Endothelial cell of umbilical vein (primary cell): ENCODE results near the gene ATP2B2. TPM values are rescaled to one million over a fixed set of nuclear protein-coding genes. Genes with fewer than 3 reads are reported as not detected.

Experiments used
- BruUV-seq: library from RNA; stranded (reverse); fragments of 400-500 nt; replicated peaks from 2 replicates; lab custom pipeline; 2021; lab: Mats Ljungman, UMichigan
- CTCF ChIA-PET: fragments of 300-600, 350-600 bp; sonication (Branson Sonifier 250); formaldehyde crosslinking; loops from one replicate; lab custom pipeline; 2021; ENCODE audit warnings: antibody characterized with exemption, inconsistent platforms; lab: Charles Lee
- POLR2A ChIA-PET: fragments of 300-600, 350-600 bp; sonication (Branson Sonifier 250); formaldehyde crosslinking; loops from one replicate; lab custom pipeline; 2021; ENCODE audit warnings: antibody characterized with exemption, inconsistent platforms; lab: Charles Lee
- DNase-seq: peaks from one replicate; pipeline ENCODE4 v3.0.0-alpha.2; 2011; ENCODE audit warnings: low read depth, low spot score
- FAIRE-seq: peaks from 2 replicates; lab custom pipeline; 2011; peaks lifted over from hg19 to GRCh38; lab: Jason Lieb, UNC
- H2AFZ ChIP-seq: 2 replicates; pipeline ENCODE4 v1.6.0; 2012; ENCODE audit warnings: low read depth, low read length, control low read depth, inconsistent platforms
- H3K27ac ChIP-seq: 2 replicates; pipeline ENCODE4 v1.5.1; 2011; ENCODE audit warnings: low read depth, mild to moderate bottlenecking, control low read depth, low read length, moderate library complexity; ENCODE audit not compliant: insufficient read depth
- H3K27me3 ChIP-seq, 2 experiments: 2 replicates each; pipeline versions ENCODE4 v1.6.0 to v1.6.1; 2011; ENCODE audit warnings: low read length in 2 of 2, mixed read lengths in 1 of 2; ENCODE audit not compliant: control insufficient read depth in 2 of 2, insufficient read depth in 2 of 2
- H3K36me3 ChIP-seq, 2 experiments: 2 replicates in 1 of 2; 3 replicates in 1 of 2; pipeline ENCODE4 v1.5.1; 2011; ENCODE audit warnings: low read length in 2 of 2, mild to moderate bottlenecking in 1 of 2, moderate library complexity in 1 of 2; ENCODE audit not compliant: control insufficient read depth in 2 of 2, insufficient read depth in 2 of 2; ENCODE audit errors: extremely low read depth in 1 of 2
- H3K4me1 ChIP-seq: 3 replicates; pipeline ENCODE4 v1.5.1; 2011; ENCODE audit warnings: mild to moderate bottlenecking, low read length; ENCODE audit not compliant: control insufficient read depth, insufficient read depth; ENCODE audit errors: extremely low read depth
- H3K4me2 ChIP-seq: 2 replicates; pipeline ENCODE4 v1.6.1; 2011; ENCODE audit warnings: low read length, control low read depth, mixed read lengths; ENCODE audit not compliant: insufficient read depth
- H3K4me3 ChIP-seq, 3 experiments: fragments of 200-600 bp in 1 of 3; sonication (generic), shearing (Covaris generic) in 1 of 3; replicated peaks in 1 of 3; 2 replicates each; pipeline ENCODE4 v1.5.1; 2011 to 2016; ENCODE audit warnings: control low read depth in 3 of 3, low read length in 3 of 3, mild to moderate bottlenecking in 2 of 3, inconsistent platforms in 1 of 3, low read depth in 1 of 3, moderate library complexity in 1 of 3; ENCODE audit not compliant: insufficient read depth in 1 of 3
- H3K79me2 ChIP-seq: 2 replicates; pipeline ENCODE4 v1.6.0; 2012; ENCODE audit warnings: low read length, inconsistent platforms; ENCODE audit not compliant: control insufficient read depth, insufficient read depth
- H3K9ac ChIP-seq: replicated peaks from 2 replicates; pipeline ENCODE3; 2011; ENCODE audit warnings: low read length, control low read depth; ENCODE audit not compliant: insufficient read depth; ENCODE audit errors: extremely low read depth
- H3K9me1 ChIP-seq: replicated peaks from 3 replicates; pipeline ENCODE4 v1.6.0; 2011; ENCODE audit warnings: mild to moderate bottlenecking, low read length; ENCODE audit not compliant: control insufficient read depth, insufficient read depth; ENCODE audit errors: extremely low read depth
- H3K9me3 ChIP-seq: replicated peaks from 2 replicates; pipeline ENCODE4 v1.5.1; 2012; ENCODE audit warnings: low read length, inconsistent platforms; ENCODE audit not compliant: control insufficient read depth, insufficient read depth
- H4K20me1 ChIP-seq: replicated peaks from 2 replicates; pipeline ENCODE3; 2011; ENCODE audit warnings: mild to moderate bottlenecking, low read length; ENCODE audit not compliant: control insufficient read depth, insufficient read depth; ENCODE audit errors: extremely low read depth
- CTCF ChIP-seq, 2 donors: IDR thresholded peaks; 1 replicate in 1 of 2; 2 replicates in 1 of 2; pipeline ENCODE4 v1.5.1; 2011; ENCODE audit warnings: low read length in 2 of 2, mild to moderate bottlenecking in 2 of 2, moderate library complexity in 2 of 2, control low read depth in 1 of 2, inconsistent platforms in 1 of 2, low read depth in 1 of 2; ENCODE audit not compliant: insufficient read depth in 1 of 2; ENCODE audit errors: extremely low read depth in 1 of 2
- GATA2 ChIP-seq: IDR thresholded peaks from 2 replicates; pipeline ENCODE4 v1.7.0; 2011; ENCODE audit warnings: low read depth, mild to moderate bottlenecking, moderate library complexity, mixed read lengths, low read length; ENCODE audit not compliant: insufficient read length, insufficient read depth
- JUN ChIP-seq: IDR thresholded peaks from 2 replicates; pipeline ENCODE4 v1.6.1; 2011; ENCODE audit warnings: borderline replicate concordance, low read depth; ENCODE audit not compliant: insufficient read length, insufficient read depth
- MAX ChIP-seq: IDR thresholded peaks from 2 replicates; pipeline ENCODE4 v1.6.1; 2011; ENCODE audit not compliant: insufficient read depth, insufficient read length
- MYC ChIP-seq: IDR thresholded peaks from one replicate; pipeline ENCODE4 v1.6.1; 2011; ENCODE audit warnings: mild to moderate bottlenecking, low read depth, low read length
- dilution Hi-C: fragments of 300-500 bp; cut with MboI; formaldehyde crosslinking; loops from one replicate; pipeline ENCODE4 v1.15.0; 2019; ENCODE audit warnings: low sequenced_read_pairs; ENCODE audit not compliant: extremely low pct_ligation_motif_present
- intact Hi-C: fragments of 100-400 bp; cut with micrococcal nuclease; formaldehyde crosslinking; loops from one replicate; pipeline ENCODE4 v1.10.0; 2022
- polyA plus RNA-seq, 4 experiments: library from polyadenylated mRNA; depleted of rRNA in 3 of 4; stranded (reverse) in 3 of 4; unstranded in 1 of 4; fragments of >200 nt; gene quantifications; 2 replicates each; pipeline versions ENCODE4 v1.2.1 to v1.2.3, GENCODE V29; 2011 to 2012; ENCODE audit warnings: missing spikeins in 1 of 4
- total RNA-seq: library from RNA; stranded (reverse); gene quantifications from 2 replicates; pipeline ENCODE4 v1.2.3, GENCODE V29; 2021

The ATP2B2 gene
- total and polyA plus RNA-seq, 2 donors (not counting 3 experiments of a cell fraction or from before 2014, with no cell fraction given), result not detected

- peaks cover 10 to 12% of the 10 kb centered on the region in 2 experiments for H3K36me3 ChIP-seq
- DNase-seq (no peak), FAIRE-seq (no peak)
- POLR2A ChIA-PET, result no interaction called here
- no peak for TF ChIP-seq JUN
- peak; percentile 37 to 45 for TF ChIP-seq CTCF (IDR thresholded peaks at IDR 0.05; ENCODE audit: extremely low read depth in 1 of 2, insufficient read depth in 1 of 2, low read depth in 1 of 2, low read length in 2 of 2)
- CTCF ChIA-PET, result interaction anchor here (0.7 to 2.8 kb wide), 17 partner anchors 9 to 984 kb away, joined by 3 to 14 read pairs (median 5); partner anchors contain the start of gene CRELD1
- H3K4me2 ChIP-seq, result no peak overlapping the region
- peaks cover 25% of the 10 kb centered on the region for H3K4me1 ChIP-seq
- H3K27ac ChIP-seq, result no peak overlapping the region
- no peak overlapping the region for H3K4me3 ChIP-seq
- dilution Hi-C loops (no loop called here), intact Hi-C loops (loop anchor here (1.0 to 5.0 kb wide), 3 partner anchors 375 to 480 kb away; partner anchors contain the start of genes CRELD1 and RPUSD3)
- no peaks in the 10 kb centered on the region for H3K9me3 ChIP-seq
- BruUV-seq, result no TSS peak
- no peak overlapping the region for H2AFZ ChIP-seq
- no peaks in the 10 kb centered on the region for H4K20me1 ChIP-seq
- H3K9ac ChIP-seq, result no peak overlapping the region
- no peaks in the 10 kb centered on the region for H3K9me1 ChIP-seq
- H3K27me3 ChIP-seq, result peaks cover 12 to 13% of the 10 kb centered on the region in 2 experiments
- H3K79me2 ChIP-seq, result peaks cover 33% of the 10 kb centered on the region
Observed at GRCh38 chr3:10322352-10322710, 183.1 kb downstream of the ATP2B2 start.

GRCh38 chr3:10321630-10322351 lies 183.6 kb downstream of the ATP2B2 start:
- CTCF ChIA-PET, result interaction anchor here (0.7 to 2.8 kb wide), 19 partner anchors 9 to 985 kb away, joined by 3 to 14 read pairs (median 5); partner anchors contain the start of gene CRELD1
- no TSS peak for BruUV-seq
- Histone ChIP-seq H3K36me3 (peaks cover 10 to 17% of the 10 kb centered on the region in 2 experiments), H3K9me3 (no peaks in the 10 kb centered on the region), H2AFZ (no peak overlapping the region), H3K9me1 (no peaks in the 10 kb centered on the region), H3K4me1 (peaks cover 25% of the 10 kb centered on the region), H3K4me2 (no peak overlapping the region), H3K79me2 (peaks cover 35% of the 10 kb centered on the region), H3K27me3 (peaks cover 8 to 12% of the 10 kb centered on the region in 2 experiments), H3K9ac (no peak overlapping the region), H3K27ac (no peak overlapping the region), H3K4me3 (no peak overlapping the region), H4K20me1 (no peaks in the 10 kb centered on the region)
- TF ChIP-seq GATA2, result no peak
- no peak for TF ChIP-seq MYC
- TF ChIP-seq MAX, result no peak
- FAIRE-seq, result no peak
- dilution Hi-C loops (no loop called here), intact Hi-C loops (loop anchor here (1.0 to 5.0 kb wide), 5 partner anchors 12 to 479 kb away; partner anchors contain the start of genes CRELD1, EMC3 and RPUSD3)
- POLR2A ChIA-PET, result interaction anchor here (1.6 to 2.2 kb wide), 2 partner anchors 12 to 306 kb away, joined by 4 to 8 read pairs; no protein-coding TSS in a partner anchor
- DNase-seq, result no peak
